Hepatocyte (in vitro differentiated cells): ENCODE data around the gene LHFPL3.

Experiments
- CTCF ChIP-seq: fragments of 200-600 bp; sonication (generic); IDR thresholded peaks from 2 replicates; pipeline ENCODE4 v1.5.1; 2016; ENCODE audit warnings: antibody characterized with exemption, mild to moderate bottlenecking; ENCODE audit not compliant: poor library complexity
- EZH2phosphoT487 ChIP-seq: fragments of 200-600 bp; sonication (generic); IDR thresholded peaks from one replicate; pipeline ENCODE4 v1.6.1; 2018; ENCODE audit warnings: antibody characterized with exemption, mild to moderate bottlenecking, low read depth, moderate library complexity; ENCODE audit not compliant: unreplicated experiment, severe bottlenecking

- TF ChIP-seq CTCF (no peak), EZH2phosphoT487 (no peak)
These were observed 205.7 kb downstream of the LHFPL3 start for GRCh38 chr7:104534149-104534548.
